Spleen (tissue), 11 donors: ENCODE data around the gene TLCD3B. TPM values are rescaled to one million over a fixed set of nuclear protein-coding genes. Genes with fewer than 3 reads are reported as not detected.

Experiments used
- DNase-seq: peaks from one replicate; pipeline ENCODE4 v3.0.0-alpha.2; 2020
- H3K27ac ChIP-seq, 8 donors: fragments of 200-600 bp; sonication (generic) in 7 of 8; 1 replicate in 4 of 8; 2 replicates in 4 of 8; pipeline versions ENCODE4 v1.5.0 to v1.8.0; 2016 to 2021; ENCODE audit warnings: inconsistent platforms in 4 of 8, mild to moderate bottlenecking in 4 of 8, moderate library complexity in 1 of 8
- H3K27me3 ChIP-seq, 7 donors: fragments of 200-600 bp; sonication (generic) in 6 of 7; replicated peaks in 1 of 7; 1 replicate in 4 of 7; 2 replicates in 3 of 7; pipeline versions ENCODE4 v1.5.0 to v1.8.0; 2016 to 2021; ENCODE audit warnings: inconsistent platforms in 3 of 7, mild to moderate bottlenecking in 1 of 7
- H3K36me3 ChIP-seq, 6 donors: fragments of 200-600 bp; sonication (generic) in 5 of 6; 1 replicate in 4 of 6; 2 replicates in 2 of 6; pipeline versions ENCODE4 v1.5.0 to v1.8.0; 2016 to 2021; ENCODE audit warnings: inconsistent platforms in 2 of 6
- H3K4me1 ChIP-seq, 6 donors: fragments of 200-600 bp; sonication (generic) in 5 of 6; 1 replicate in 3 of 6; 2 replicates in 3 of 6; pipeline versions ENCODE4 v1.5.0 to v1.8.0; 2016 to 2021; ENCODE audit warnings: inconsistent platforms in 3 of 6
- H3K4me3 ChIP-seq, 8 donors: fragments of 200-600 bp; sonication (generic) in 7 of 8; 1 replicate in 4 of 8; 2 replicates in 4 of 8; pipeline versions ENCODE4 v1.5.0 to v1.8.0; 2016 to 2021; ENCODE audit warnings: inconsistent platforms in 4 of 8, mild to moderate bottlenecking in 4 of 8, moderate library complexity in 2 of 8
- H3K9me3 ChIP-seq, 8 donors: fragments of 200-600 bp; sonication (generic) in 7 of 8; 1 replicate in 4 of 8; 2 replicates in 4 of 8; pipeline versions ENCODE4 v1.5.0 to v1.8.0; 2016 to 2021; ENCODE audit warnings: inconsistent platforms in 4 of 8
- POLR2A ChIP-seq, 3 donors: fragments of 450-650 bp; IDR thresholded peaks; one replicate each; pipeline ENCODE4 v1.5.1; 2017; ENCODE audit warnings: antibody characterized with exemption in 3 of 3, mild to moderate bottlenecking in 1 of 3
- POLR2AphosphoS5 ChIP-seq, 3 donors: sonication (generic); formaldehyde crosslinking; IDR thresholded peaks; one replicate each; pipeline ENCODE4 v1.5.1; 2017; ENCODE audit warnings: antibody characterized with exemption in 3 of 3
- WGBS, 5 donors: extraction: QIAGEN DNeasy Blood & Tissue Kit in 3 of 5; methylation state at CpG; one replicate each; pipeline versions ENCODE4 v1.1.5 to v1.1.7; 2013 to 2018; 5-methylcytosine and 5-hydroxymethylcytosine counted together
- intact Hi-C: fragments of 100-400 bp; cut with DNase I; formaldehyde crosslinking; loops from one replicate; pipeline ENCODE4 v1.15.0; 2023; ENCODE audit warnings: low total_unique reads
- polyA plus RNA-seq, 3 donors: library from polyadenylated mRNA; stranded (reverse); fragments of 200-250 nt; gene quantifications; one replicate each; pipeline ENCODE4 v1.2.1, GENCODE V29; 2013
- total RNA-seq, 7 donors: library from RNA; depleted of rRNA in 3 of 7; stranded (reverse); fragments of >200 nt in 3 of 7; fragmentation: NEBNext Ultra II Directional in 4 of 7; extraction: Animal tissue kit (Norgen Biotek cat#: 25700) in 4 of 7; gene quantifications; one replicate each; pipeline versions ENCODE4 v1.1.0 to v1.2.1, GENCODE V29; 2016 to 2021
- TF ChIP-seq, protein P1 (sequence below), 11 experiments: fragments of 200-600 bp in 7 of 11; fragments of 450-650 bp in 4 of 11; sonication (generic) in 4 of 11; IDR thresholded peaks in 8 of 11; conservative IDR thresholded peaks in 3 of 11; 1 replicate in 7 of 11; 2 replicates in 4 of 11; pipeline versions ENCODE4 v1.4.0 to v1.8.0; 2016 to 2021; ENCODE audit warnings: antibody characterized with exemption in 11 of 11, inconsistent platforms in 4 of 11, mild to moderate bottlenecking in 1 of 11
- donor health status: healthy with polysubstance abuse.
- donor health status: DM: no; HTN: no; CAD: no; lungs with moderate emphysema.
- donor health status: DM: no; HTN: no; CAD: no.
- donor health status: Bipolar disorder and iron deficiency.
- donor health status: healthy.
- donor health status: DM: no; HTN: no; CAD: no.
- donor health status: DM: yes; HTN: yes; CAD: no.

The TLCD3B gene
- total and polyA plus RNA-seq, 10 donors = 0.09 to 0.10 TPM; not detected in 8

DNA sequence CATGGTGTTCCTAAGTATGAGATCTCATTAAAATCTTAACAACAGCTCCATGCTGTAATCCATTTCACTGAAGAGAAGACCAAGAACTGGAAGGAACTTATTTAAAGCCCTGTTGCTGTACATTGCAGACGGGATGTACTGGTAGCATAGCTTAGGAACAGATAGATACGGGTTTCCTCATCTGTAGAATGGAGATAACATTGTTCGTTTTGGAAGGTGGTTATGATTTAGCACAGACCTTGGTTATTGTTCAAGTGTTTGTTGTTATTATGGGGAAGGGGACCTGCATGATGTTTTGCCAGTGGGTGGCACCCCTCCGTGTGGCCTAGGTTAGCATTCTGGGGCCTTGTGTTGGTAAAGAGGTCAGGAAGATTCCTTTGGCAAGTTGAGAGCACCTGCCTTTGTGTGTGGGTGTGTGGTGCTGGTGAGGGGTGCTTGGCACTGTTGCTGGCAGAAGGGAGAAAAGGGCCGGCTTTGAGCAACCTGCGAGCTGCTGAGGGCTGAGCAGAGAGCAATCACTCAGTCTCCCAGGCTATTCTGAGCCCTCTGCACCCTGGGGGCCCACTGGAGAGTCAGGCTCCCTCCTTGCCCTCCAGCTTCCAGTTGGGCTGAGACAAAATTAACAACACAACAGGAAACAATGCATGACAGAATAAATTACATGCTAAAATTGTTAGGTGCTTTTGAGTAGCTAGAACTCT, 55.1 kb downstream of the TLCD3B start:
- peaks cover 25 to 84% (median 58%) of the 10 kb centered on the region in 6 donors for H3K4me1 ChIP-seq
- intact Hi-C loops = loop anchor here (2.0 kb wide), 1 partner anchor 19 kb away; the partner anchor contains the start of gene HIRIP3
- H3K9me3 ChIP-seq = no peaks in the 10 kb centered on the region
- TF ChIP-seq POLR2AphosphoS5 (IDR thresholded peaks at IDR 0.05) (no peak), POLR2A (IDR thresholded peaks at IDR 0.05) (no peak)
- TF ChIP-seq, protein P1, sequence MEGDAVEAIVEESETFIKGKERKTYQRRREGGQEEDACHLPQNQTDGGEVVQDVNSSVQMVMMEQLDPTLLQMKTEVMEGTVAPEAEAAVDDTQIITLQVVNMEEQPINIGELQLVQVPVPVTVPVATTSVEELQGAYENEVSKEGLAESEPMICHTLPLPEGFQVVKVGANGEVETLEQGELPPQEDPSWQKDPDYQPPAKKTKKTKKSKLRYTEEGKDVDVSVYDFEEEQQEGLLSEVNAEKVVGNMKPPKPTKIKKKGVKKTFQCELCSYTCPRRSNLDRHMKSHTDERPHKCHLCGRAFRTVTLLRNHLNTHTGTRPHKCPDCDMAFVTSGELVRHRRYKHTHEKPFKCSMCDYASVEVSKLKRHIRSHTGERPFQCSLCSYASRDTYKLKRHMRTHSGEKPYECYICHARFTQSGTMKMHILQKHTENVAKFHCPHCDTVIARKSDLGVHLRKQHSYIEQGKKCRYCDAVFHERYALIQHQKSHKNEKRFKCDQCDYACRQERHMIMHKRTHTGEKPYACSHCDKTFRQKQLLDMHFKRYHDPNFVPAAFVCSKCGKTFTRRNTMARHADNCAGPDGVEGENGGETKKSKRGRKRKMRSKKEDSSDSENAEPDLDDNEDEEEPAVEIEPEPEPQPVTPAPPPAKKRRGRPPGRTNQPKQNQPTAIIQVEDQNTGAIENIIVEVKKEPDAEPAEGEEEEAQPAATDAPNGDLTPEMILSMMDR (IDR thresholded peaks at IDR 0.05 in 8 of 11, conservative IDR thresholded peaks at IDR 0.05 in 3 of 11) = no peak
- peak overlapping the region; percentile 9 to 99 (median 92) for H3K4me3 ChIP-seq
- H3K27ac ChIP-seq = peak overlapping the region; percentile 55 to 96 (median 95)
- WGBS, 5 donors = 13 to 33% (median 26%) methylated on average over 6 of the region's 6 CpGs
- DNase-seq = no peak
- H3K36me3 ChIP-seq = peaks cover 0 to 55% (median 35%) of the 10 kb centered on the region in 6 donors
- no peaks in the 10 kb centered on the region for H3K27me3 ChIP-seq

DNA sequence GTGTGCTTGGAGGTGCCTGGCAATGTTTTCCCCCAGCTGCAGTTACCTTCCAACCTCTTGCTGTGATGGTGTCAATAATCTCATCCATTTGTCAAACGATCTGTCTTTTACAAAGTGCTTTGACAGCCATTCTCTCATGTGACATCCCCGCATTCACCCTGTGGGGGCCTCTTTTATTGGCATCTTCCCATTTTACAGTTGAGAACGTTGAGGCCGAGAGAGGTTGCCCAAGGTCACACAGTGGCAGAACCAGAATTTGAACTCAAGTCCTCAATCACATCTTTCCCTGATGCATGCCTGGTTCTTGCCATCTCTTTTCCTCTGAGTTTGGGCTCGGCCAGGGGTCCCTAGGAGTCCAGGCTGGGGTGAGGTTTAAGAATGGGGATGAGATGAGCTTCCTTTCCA, 55.9 kb downstream of the TLCD3B start:
- WGBS, 5 donors = 38 to 64% (median 56%) methylated on average over 5 of the region's 5 CpGs
- Histone ChIP-seq H3K4me1 (peaks cover 25 to 75% (median 55%) of the 10 kb centered on the region in 6 donors), H3K36me3 (peaks cover 0 to 55% (median 33%) of the 10 kb centered on the region in 6 donors), H3K9me3 (no peaks in the 10 kb centered on the region), H3K4me3 (peak overlapping the region; percentile 76 to 99 (median 94)), H3K27ac (peak overlapping the region; percentile 91 to 96 (median 95)), H3K27me3 (no peaks in the 10 kb centered on the region)
- TF ChIP-seq POLR2A (IDR thresholded peaks at IDR 0.05) (no peak), POLR2AphosphoS5 (IDR thresholded peaks at IDR 0.05) (no peak)
- TF ChIP-seq, protein P1 (IDR thresholded peaks at IDR 0.05 in 8 of 11, conservative IDR thresholded peaks at IDR 0.05 in 3 of 11) = no peak
- DNase-seq = no peak
- intact Hi-C loops = loop anchor here (2.0 kb wide), 1 partner anchor 20 kb away; the partner anchor contains the start of gene HIRIP3

Other genes starting within 250 kb of the TLCD3B start
- 10 to 100 TPM; 26.6 to 45.1 (median 36.2) TPM for gene KIF22, start 240.5 kb downstream of the TLCD3B start, total RNA-seq
- gene KIF22, start 240.5 kb downstream of the TLCD3B start, polyA plus RNA-seq = 10 to 100 TPM; 47.4 to 59.2 (median 56.4) TPM
- 100 to 1,000 TPM in 4 of 7 donors, 10 to 100 TPM in 3; 82.7 to 157 (median 125) TPM for gene MAZ, start 224.7 kb downstream of the TLCD3B start, total RNA-seq
- 100 to 1,000 TPM in 2 of 3 donors, 10 to 100 TPM in 1; 92.2 to 145 (median 100) TPM for gene MAZ, start 224.7 kb downstream of the TLCD3B start, polyA plus RNA-seq
- 1 to 10 TPM in 2 of 7 donors, under 1 TPM in 3, not detected in 2; 0.29 to 2.1 (median 0.77) TPM for gene PRRT2, start 219.1 kb downstream of the TLCD3B start, total RNA-seq
- gene PRRT2, start 219.1 kb downstream of the TLCD3B start, polyA plus RNA-seq = under 1 TPM; 0.15 to 0.67 (median 0.22) TPM
- 10 to 100 TPM; 17.3 to 43.9 (median 23.6) TPM for gene PAGR1, start 215.1 kb downstream of the TLCD3B start, total RNA-seq
- 10 to 100 TPM; 28.8 to 46.4 (median 37.9) TPM for gene PAGR1, start 215.1 kb downstream of the TLCD3B start, polyA plus RNA-seq
- gene MVP, start 210.8 kb downstream of the TLCD3B start, total RNA-seq = 100 to 1,000 TPM; 103 to 200 (median 160) TPM
- gene MVP, start 210.8 kb downstream of the TLCD3B start, polyA plus RNA-seq = 100 to 1,000 TPM in 1 of 3 donors, 10 to 100 TPM in 2; 72.3 to 153 (median 90.9) TPM
- 10 to 100 TPM; 50.2 to 81.2 (median 68.9) TPM for gene CDIPT, start 168.0 kb downstream of the TLCD3B start, total RNA-seq
- gene CDIPT, start 168.0 kb downstream of the TLCD3B start, polyA plus RNA-seq = 10 to 100 TPM; 43.7 to 67.1 (median 53.1) TPM
- gene SEZ6L2, start 131.7 kb downstream of the TLCD3B start, total RNA-seq = 1 to 10 TPM; 1.9 to 4.1 (median 2.7) TPM
- 1 to 10 TPM in 1 of 3 donors, under 1 TPM in 2; 0.35 to 1.4 (median 0.54) TPM for gene SEZ6L2, start 131.7 kb downstream of the TLCD3B start, polyA plus RNA-seq
- under 1 TPM in 3 of 7 donors, not detected in 4; 0.51 to 0.87 (median 0.66) TPM for gene ASPHD1, start 130.8 kb downstream of the TLCD3B start, total RNA-seq
- 1 to 10 TPM in 1 of 3 donors, under 1 TPM in 2; 0.28 to 1.6 (median 0.99) TPM for gene ASPHD1, start 130.8 kb downstream of the TLCD3B start, polyA plus RNA-seq
- gene KCTD13, start 105.0 kb downstream of the TLCD3B start, total RNA-seq = 10 to 100 TPM; 20.7 to 59.3 (median 34.7) TPM
- gene KCTD13, start 105.0 kb downstream of the TLCD3B start, polyA plus RNA-seq = 10 to 100 TPM; 11.2 to 18.9 (median 15.3) TPM
- gene TMEM219, start 69.2 kb downstream of the TLCD3B start, total RNA-seq = 100 to 1,000 TPM in 5 of 7 donors, 10 to 100 TPM in 2; 89.3 to 135 (median 107) TPM
- 100 to 1,000 TPM; 144 to 191 (median 155) TPM for gene TMEM219, start 69.2 kb downstream of the TLCD3B start, polyA plus RNA-seq
- gene TAOK2, start 57.4 kb downstream of the TLCD3B start, total RNA-seq = 10 to 100 TPM; 60.0 to 96.5 (median 78.6) TPM
- 10 to 100 TPM; 13.2 to 52.0 (median 18.5) TPM for gene TAOK2, start 57.4 kb downstream of the TLCD3B start, polyA plus RNA-seq
- 10 to 100 TPM in 6 of 7 donors, 1 to 10 TPM in 1; 10.0 to 17.7 (median 13.4) TPM for gene HIRIP3, start 35.7 kb downstream of the TLCD3B start, total RNA-seq
- 10 to 100 TPM; 12.5 to 16.1 (median 15.5) TPM for gene HIRIP3, start 35.7 kb downstream of the TLCD3B start, polyA plus RNA-seq
- 10 to 100 TPM; 62.6 to 89.5 (median 72.6) TPM for gene INO80E, start 35.0 kb downstream of the TLCD3B start, total RNA-seq
- 10 to 100 TPM; 47.9 to 93.3 (median 57.1) TPM for gene INO80E, start 35.0 kb downstream of the TLCD3B start, polyA plus RNA-seq
- gene DOC2A, start 20.2 kb downstream of the TLCD3B start, total RNA-seq = 1 to 10 TPM in 6 of 7 donors, under 1 TPM in 1; 0.74 to 4.2 (median 2.5) TPM
- gene DOC2A, start 20.2 kb downstream of the TLCD3B start, polyA plus RNA-seq = 1 to 10 TPM; 2.0 to 4.8 (median 2.3) TPM
- not detected for gene C16orf92, start 8.1 kb downstream of the TLCD3B start, total RNA-seq
- not detected for gene C16orf92, start 8.1 kb downstream of the TLCD3B start, polyA plus RNA-seq
- 100 to 1,000 TPM; 579 to 880 (median 622) TPM for gene ALDOA, start 34.5 kb upstream of the TLCD3B start, total RNA-seq
- gene ALDOA, start 34.5 kb upstream of the TLCD3B start, polyA plus RNA-seq = 100 to 1,000 TPM; 424 to 551 (median 496) TPM
- 10 to 100 TPM; 43.9 to 88.6 (median 74.8) TPM for gene PPP4C, start 44.7 kb upstream of the TLCD3B start, total RNA-seq
- 100 to 1,000 TPM in 1 of 3 donors, 10 to 100 TPM in 2; 73.0 to 128 (median 91.1) TPM for gene PPP4C, start 44.7 kb upstream of the TLCD3B start, polyA plus RNA-seq
- 1 to 10 TPM in 5 of 7 donors, under 1 TPM in 1, not detected in 1; 0.66 to 3.4 (median 2.2) TPM for gene TBX6, start 60.7 kb upstream of the TLCD3B start, total RNA-seq
- 1 to 10 TPM; 1.4 to 2.2 (median 1.6) TPM for gene TBX6, start 60.7 kb upstream of the TLCD3B start, polyA plus RNA-seq
- gene YPEL3, start 64.9 kb upstream of the TLCD3B start, total RNA-seq = 100 to 1,000 TPM; 108 to 208 (median 127) TPM
- 100 to 1,000 TPM; 152 to 234 (median 223) TPM for gene YPEL3, start 64.9 kb upstream of the TLCD3B start, polyA plus RNA-seq
- 10 to 100 TPM in 4 of 7 donors, 1 to 10 TPM in 3; 4.3 to 15.2 (median 10.2) TPM for gene GDPD3, start 82.3 kb upstream of the TLCD3B start, total RNA-seq
- 10 to 100 TPM in 2 of 3 donors, 1 to 10 TPM in 1; 5.1 to 18.0 (median 14.5) TPM for gene GDPD3, start 82.3 kb upstream of the TLCD3B start, polyA plus RNA-seq
- 100 to 1,000 TPM in 1 of 7 donors, 10 to 100 TPM in 6; 42.3 to 117 (median 93.0) TPM for gene MAPK3, start 91.9 kb upstream of the TLCD3B start, total RNA-seq
- gene MAPK3, start 91.9 kb upstream of the TLCD3B start, polyA plus RNA-seq = 10 to 100 TPM; 28.3 to 61.4 (median 32.8) TPM
- gene CORO1A, start 152.3 kb upstream of the TLCD3B start, total RNA-seq = 100 to 1,000 TPM; 346 to 602 (median 413) TPM
- 100 to 1,000 TPM; 667 to 757 (median 675) TPM for gene CORO1A, start 152.3 kb upstream of the TLCD3B start, polyA plus RNA-seq
- gene BOLA2B, start 162.4 kb upstream of the TLCD3B start, total RNA-seq = 100 to 1,000 TPM in 4 of 7 donors, 10 to 100 TPM in 3; 51.0 to 391 (median 105) TPM
- gene BOLA2B, start 162.4 kb upstream of the TLCD3B start, polyA plus RNA-seq = 100 to 1,000 TPM; 262 to 413 (median 307) TPM
- 10 to 100 TPM; 49.0 to 91.4 (median 67.6) TPM for gene SLX1A, start 162.6 kb upstream of the TLCD3B start, total RNA-seq
- gene SLX1A, start 162.6 kb upstream of the TLCD3B start, polyA plus RNA-seq = 10 to 100 TPM; 73.6 to 77.2 (median 75.1) TPM
- 10 to 100 TPM; 15.1 to 33.8 (median 20.4) TPM for gene SULT1A3, start 168.0 kb upstream of the TLCD3B start, total RNA-seq
- gene SULT1A3, start 168.0 kb upstream of the TLCD3B start, polyA plus RNA-seq = 100 to 1,000 TPM in 1 of 3 donors, 10 to 100 TPM in 2; 45.7 to 120 (median 74.1) TPM
- gene NPIPB13, start 217.2 kb upstream of the TLCD3B start, total RNA-seq = 10 to 100 TPM in 3 of 7 donors, 1 to 10 TPM in 4; 2.7 to 41.9 (median 6.8) TPM
- 1 to 10 TPM; 3.9 to 7.8 (median 4.9) TPM for gene NPIPB13, start 217.2 kb upstream of the TLCD3B start, polyA plus RNA-seq